Spleen (tissue), 7 donors: ENCODE results near the gene SPACA5.

Experiments used
- CTCF ChIP-seq, 11 experiments: fragments of 200-600 bp in 7 of 11; fragments of 450-650 bp in 4 of 11; sonication (generic) in 4 of 11; IDR thresholded peaks in 8 of 11; conservative IDR thresholded peaks in 3 of 11; 1 replicate in 7 of 11; 2 replicates in 4 of 11; pipeline versions ENCODE4 v1.4.0 to v1.8.0; 2016 to 2021; ENCODE audit warnings: antibody characterized with exemption in 11 of 11, inconsistent platforms in 4 of 11, mild to moderate bottlenecking in 1 of 11
- POLR2AphosphoS5 ChIP-seq, 3 donors: sonication (generic); formaldehyde crosslinking; IDR thresholded peaks; one replicate each; pipeline ENCODE4 v1.5.1; 2017; ENCODE audit warnings: antibody characterized with exemption in 3 of 3
- donor health status: DM: no; HTN: no; CAD: no; lungs with moderate emphysema.
- donor health status: DM: no; HTN: no; CAD: no.
- donor health status: DM: no; HTN: no; CAD: no.

- TF ChIP-seq CTCF (IDR thresholded peaks at IDR 0.05 in 8 of 11, conservative IDR thresholded peaks at IDR 0.05 in 3 of 11) (no peak), POLR2AphosphoS5 (IDR thresholded peaks at IDR 0.05) (no peak)
Observed at GRCh38 chrX:48002929-48003328, 3.9 kb upstream of the SPACA5 start.
